GM04503 (cell line): ENCODE measurements around the gene SLC1A2.

ENCODE experiments used
- DNase-seq: peaks from one replicate; pipeline ENCODE4 v3.0.0-alpha.2; 2012; ENCODE audit warnings: low read depth

Gene SLC1A2

DNA sequence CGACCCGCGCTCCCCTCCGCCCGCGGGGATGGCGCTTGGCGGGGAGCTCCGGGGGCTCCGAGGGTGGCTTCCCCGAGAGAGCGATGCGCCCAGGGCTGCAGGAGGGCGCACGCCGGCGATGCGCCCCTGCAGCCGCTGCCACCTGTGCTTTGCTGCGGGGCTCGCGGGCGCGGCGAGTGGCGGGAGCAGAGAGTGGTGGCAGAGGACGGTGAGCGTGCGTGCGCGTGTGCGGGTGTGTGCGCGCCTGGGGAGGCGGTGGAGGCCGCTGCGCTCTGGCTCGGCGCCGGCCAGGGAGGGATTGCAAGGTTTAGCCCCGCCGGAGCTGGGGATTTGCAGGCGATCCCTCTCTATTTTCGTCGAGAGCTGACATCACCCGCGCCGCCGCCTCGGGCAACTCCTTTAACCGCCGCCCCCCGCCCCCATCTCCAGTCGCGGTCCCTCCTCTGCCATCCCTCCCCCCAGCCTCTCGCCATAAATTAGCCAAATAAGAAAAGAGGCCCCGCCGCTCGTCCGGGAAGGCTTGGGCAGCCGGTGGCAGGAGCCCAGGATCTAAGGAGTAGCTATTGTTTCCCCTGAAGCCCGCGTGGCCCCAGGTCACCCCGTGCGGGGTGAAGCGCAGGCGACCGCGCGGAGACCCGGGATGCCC is at the start of gene SLC1A2:
Gene SLC1A2, minus strand, starts transcription at position 375 of the 646 bp plus-strand sequence. CDS start 592 bp downstream, outside the sequence.
- DNase-seq = no peak

DNA sequence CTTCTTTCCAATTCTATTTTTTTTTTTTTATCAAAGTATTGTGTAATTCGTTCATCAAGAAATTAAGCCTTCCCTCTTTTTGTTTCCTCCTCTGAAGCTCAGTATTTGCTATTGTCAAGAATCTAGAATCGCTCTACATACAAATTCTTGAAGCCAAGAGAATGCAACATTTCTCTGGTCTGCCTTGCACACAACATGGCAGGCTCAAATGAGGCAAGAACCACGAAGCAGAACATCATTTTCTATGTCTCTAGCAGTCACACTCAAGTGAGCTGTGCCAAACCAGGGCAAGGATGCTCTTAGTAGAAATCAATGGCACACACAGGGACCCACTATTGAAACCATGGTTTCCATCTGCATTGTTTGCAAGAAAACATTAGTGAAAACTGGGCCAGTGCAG is 46.7 kb upstream of the SLC1A2 start:
- no peak for DNase-seq

DNA sequence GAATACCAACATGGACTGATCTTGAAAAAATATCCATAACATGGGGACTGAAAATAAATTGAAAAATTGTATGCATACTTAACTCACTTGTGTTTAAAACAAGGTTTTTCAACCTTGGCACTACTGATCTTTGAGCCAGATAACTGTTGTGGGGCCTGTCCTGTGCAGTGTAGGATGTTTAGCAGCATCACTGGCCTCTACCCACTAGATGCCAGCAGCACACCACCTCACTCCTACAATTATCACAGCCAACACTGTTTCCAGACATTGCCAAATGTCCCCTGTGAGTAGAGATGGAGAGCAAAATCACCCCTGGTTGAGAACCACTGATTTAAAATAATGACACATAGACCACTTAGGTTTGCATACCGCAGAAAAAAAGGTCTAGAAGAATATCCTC is 45.0 kb upstream of the SLC1A2 start:
- no peak for DNase-seq

DNA sequence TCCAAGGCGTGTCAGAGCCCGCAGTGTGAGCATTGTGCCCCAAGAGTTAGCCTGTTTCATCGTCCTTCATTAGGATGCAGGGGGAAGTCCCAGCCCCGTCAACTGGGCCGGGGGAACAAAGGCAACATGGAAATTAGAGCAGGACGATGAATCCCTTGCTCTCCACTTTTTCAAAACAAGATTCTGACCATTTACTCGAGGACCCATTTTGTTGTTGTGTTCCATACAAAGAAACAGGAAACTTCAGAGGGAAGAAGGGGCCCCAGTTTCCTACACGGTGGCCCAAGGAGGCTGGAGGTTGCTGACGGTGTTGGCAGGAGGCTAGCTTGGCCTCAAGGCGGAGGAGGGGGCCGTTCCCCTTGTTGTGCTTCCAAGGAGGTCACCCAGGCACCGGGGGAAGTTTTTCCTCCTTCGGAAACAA is 44.0 kb upstream of the SLC1A2 start:
- DNase-seq = no peak

DNA sequence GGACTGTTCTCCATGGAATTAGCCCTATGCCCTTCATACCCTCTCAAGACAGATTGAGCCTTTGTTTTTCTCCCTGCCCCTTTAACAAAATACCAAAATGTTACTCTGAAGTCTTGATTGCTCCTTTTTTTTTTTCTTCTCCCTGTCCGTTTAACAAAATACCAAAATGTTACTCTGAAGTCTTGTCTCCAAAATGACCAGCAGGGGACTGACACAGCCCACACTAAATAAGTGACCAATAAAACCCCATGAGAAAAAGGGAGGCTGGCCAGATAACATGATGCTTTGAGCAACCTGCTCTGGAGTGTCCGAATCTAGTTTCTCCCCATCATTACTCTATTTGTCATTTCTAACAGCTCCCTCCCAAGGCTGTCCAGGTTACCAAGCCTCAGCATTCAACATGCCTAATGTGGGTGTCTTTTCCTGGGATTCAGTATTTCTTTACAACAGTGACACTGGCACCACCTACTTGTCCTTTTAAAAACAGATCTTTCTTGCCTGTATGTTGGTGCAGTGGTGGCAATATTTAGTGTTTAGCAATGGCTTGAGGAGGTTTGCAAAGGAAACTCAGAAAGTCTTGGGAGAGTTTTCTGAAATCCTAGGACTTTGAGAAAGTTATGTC is 42.7 kb upstream of the SLC1A2 start:
- DNase-seq = no peak

DNA sequence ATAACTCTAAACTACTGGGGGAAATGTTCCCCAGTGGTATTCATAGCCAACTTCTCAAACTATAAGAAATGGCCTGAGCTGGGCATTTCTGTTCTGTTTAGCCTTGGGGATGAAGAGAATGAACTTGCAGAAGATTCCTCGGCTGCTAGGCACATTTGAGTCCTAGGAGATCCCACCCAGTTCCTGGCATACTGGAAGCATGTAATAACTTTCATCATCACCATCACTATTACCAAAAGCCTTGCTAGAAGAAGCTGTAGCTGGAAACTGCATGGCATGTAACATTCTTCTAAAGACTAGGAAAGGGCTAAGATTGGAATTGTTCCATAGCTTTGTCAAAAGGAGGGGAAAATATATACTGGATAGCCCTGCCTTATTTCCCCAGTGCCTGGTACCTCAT is 40.1 kb upstream of the SLC1A2 start:
- no peak for DNase-seq

DNA sequence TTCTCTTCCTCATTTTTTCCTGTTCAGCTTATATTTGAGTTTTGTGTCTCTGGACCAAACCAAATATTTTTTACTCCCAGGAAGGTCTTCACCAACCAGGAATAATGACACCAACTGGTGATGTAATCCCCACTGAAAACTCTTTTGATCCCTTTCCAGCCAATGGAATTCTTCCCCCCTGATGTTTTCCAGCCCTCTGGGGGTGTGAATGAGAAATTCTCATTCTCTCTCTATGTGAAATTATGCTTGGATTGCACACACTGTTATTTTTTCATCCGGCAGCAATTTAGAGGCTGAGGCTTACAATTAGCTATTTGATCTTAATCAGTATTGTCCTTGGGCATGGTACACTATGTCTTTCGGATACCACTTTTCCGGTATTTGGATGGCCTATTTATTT is 39.5 kb upstream of the SLC1A2 start:
- peak; percentile 4 for DNase-seq

DNA sequence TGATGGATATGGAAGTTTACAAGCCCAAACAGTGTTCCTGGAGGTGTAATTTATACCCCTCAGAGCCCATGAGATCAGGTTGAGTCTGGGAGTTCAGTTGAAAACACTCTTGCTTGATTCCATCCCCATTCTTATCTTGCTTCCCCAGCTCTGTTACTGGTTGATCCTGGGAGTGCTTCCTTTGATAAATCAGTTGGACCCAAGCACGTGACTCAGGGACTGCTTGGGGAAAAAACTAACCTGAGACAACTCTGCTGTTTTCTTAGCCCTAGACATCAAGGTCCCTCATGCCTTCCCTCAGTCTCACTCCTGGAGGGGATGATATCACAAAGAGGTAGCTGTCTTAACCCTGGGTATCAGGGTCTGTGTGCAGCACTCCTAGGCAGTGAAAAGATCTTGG is 35.0 kb upstream of the SLC1A2 start:
- no peak for DNase-seq

DNA sequence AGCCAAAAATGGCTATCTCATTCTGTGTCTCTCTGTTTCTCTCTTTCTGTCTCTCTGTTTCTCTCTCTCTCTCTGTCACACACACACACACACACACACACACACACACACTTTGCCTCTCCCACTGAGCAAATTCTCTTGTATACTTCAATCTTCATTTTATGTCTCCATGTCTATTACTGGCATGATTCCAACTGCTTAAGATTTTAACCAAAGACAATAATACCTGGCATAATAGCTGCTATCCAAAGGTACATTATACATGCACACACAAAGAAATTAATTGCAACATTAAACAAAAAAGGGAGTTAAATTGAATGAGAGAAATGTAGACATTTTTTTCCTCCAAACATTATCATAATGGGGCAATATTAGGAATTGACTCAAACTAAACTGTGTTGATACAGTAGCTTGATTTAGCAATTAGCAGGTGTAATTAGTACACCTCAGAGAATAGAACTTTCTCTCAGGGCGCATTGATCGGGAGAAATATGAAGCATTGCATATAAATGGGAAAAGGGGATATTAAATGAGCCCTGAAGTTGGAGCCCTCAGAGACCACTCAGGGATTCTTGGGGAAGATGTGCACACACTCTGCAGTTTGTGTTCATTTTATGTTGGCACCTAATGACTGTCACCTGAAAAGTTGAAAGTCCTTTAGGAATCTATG is 17.4 kb upstream of the SLC1A2 start:
- no peak for DNase-seq

DNA sequence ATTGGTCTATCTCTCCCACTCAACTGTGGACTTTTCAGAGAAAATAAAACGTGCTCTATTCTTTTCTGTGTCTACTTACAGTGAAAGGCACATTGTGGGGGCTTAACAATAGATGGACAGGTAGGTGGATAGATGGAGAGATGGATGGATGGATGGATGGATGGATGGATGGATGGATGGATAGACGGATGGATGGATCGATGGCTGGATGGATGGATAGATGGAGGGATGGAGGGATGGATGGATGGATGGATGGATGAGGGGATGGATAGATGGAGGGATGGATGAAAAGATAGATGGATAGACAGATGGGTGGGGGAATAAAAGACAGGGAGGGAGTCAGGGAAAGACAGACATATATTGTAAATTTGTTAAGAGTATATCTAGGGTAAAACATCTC is 14.2 kb upstream of the SLC1A2 start:
- DNase-seq = no peak

DNA sequence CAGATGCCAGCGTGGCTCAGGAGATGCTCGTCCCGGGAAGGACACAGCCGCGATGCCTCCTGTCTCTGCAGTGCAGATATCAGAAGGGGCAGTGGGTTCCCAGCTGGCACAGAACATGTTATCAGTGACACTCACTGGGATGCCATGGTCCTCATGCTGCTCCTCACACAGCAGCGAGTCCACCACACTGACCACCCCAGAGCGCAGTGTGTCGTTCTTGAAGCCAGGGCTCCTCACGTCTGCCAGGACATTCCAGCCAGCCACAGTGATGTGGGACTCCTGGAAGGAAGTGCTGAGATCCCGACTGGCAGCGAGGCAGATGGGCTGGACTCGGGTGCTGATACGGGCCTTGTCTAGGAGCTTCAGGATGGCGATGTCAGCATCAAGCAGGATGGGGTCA is 13.1 kb upstream of the SLC1A2 start:
- no peak for DNase-seq

DNA sequence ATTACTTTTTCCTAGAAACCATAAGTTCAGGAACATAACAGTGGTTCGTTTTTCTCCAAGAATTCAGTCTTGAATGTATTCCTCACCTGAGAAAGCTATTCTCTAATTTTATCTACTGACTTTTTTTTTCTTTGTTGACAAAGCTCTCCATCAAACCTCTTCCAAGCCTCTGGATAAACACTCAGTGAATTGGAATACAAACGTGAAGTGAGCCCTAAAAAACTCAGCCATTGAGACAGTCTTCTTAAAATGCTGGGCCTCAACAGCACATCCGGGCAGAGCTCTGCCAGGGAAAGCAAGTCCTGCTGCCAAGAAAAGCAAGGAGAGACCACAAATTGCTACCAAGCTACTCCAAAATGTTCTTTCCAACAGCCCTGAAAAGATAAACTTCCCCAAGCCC is 7.7 kb upstream of the SLC1A2 start:
- DNase-seq = peak; percentile 65

DNA sequence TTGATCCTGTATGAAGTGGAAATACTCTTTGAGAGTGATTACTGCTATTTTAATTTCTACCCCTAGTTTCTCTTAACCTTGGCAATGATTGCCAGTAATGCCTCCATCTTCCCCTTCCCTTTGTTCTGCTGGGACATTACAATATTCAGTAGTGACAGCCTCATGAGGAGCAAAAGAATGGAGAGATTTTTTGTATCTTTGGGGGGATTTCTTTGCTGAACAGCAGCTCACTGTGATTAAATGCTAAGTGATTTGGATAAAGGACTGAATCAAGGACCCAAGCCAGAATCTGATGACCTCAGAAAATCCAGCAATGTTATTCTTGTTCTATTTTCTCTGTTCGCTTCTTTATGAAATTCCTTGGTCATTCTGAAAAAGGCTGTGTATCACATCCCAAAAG is 7.0 kb upstream of the SLC1A2 start:
- no peak for DNase-seq

DNA sequence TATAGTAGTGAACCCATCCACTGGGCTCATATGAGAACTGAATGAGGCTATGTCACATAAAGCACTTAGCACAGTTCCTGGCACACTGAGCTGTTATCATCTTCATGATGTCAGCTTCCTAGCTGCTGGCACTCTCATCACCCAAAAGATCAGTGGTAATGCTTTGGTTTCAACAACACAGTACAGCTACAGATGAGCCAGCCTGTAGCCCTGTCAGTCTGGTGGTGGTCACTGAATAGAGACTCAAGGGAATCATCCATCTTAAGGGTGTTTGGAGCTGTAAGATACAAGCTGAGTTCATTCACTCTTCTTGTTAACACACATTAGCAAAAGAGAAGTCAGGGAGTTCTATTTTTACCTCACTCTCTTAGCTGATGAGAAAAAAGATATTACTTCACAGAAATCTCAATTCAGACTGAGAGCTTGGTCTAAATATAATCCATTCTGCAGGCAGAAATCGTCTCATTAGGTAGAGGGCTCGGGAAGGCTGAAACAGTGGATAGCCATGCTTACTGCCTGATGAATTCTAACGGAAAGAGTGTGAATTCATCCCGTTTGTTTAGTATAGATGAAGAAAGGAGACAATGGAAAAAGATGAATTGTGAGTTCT is 6.3 kb upstream of the SLC1A2 start:
- no peak for DNase-seq

DNA sequence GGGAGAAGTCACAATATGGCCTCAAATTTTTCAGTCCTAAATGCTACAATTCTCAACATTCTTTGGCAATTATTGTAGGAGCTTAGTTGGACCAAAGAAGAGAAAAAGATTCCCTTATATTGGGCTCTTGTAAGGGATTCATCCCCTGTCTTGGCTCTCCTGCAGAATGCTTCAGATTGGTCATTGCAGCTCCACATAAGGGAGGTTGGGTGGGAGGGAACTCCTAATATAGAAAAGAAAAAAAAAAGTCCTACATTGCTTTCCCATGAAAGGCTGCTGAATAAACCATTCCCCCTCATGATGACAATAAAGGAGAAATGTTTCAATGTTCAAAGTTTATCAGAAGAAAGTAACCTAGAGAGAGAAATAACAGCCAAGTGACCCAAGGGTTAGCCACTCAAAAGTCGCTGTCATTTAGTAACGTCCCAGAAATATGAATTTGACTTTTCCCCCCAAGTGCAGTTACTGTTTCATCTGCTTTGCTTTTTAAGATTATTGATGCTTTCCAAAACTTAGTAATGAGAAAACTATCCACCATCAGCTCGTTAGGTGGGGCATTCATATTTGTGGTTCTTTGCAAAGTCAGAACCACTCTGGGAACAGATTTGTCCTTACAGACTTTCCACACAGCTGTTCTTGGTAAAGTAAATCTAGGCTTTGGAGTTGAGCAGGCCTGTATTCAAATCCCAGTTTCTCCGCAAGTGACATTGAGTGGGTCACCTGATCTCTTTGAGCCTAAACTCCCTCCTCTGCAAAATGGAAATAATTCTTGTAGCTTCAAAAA is 5.0 kb upstream of the SLC1A2 start:
- DNase-seq = peak; percentile 69

DNA sequence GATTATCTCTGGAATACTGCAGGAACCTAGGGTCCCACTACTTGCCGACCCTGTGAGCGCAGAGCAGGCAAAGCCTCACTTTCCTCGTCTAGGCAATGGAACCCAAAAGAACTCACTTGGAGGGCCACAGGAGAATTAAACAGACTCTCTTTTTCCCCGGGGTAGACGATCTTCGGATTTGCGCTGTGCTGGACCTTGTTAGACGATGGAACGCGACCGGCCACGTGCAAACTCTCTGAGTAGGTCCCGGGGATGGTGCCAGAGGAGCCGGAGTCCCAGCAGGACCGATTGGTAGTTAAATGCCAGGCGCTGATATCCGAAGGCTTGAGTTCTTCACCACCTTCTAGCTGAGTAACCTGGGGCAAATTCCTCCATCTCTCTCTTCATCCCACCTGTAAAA is 1.0 kb upstream of the SLC1A2 start:
- DNase-seq = no peak

DNA sequence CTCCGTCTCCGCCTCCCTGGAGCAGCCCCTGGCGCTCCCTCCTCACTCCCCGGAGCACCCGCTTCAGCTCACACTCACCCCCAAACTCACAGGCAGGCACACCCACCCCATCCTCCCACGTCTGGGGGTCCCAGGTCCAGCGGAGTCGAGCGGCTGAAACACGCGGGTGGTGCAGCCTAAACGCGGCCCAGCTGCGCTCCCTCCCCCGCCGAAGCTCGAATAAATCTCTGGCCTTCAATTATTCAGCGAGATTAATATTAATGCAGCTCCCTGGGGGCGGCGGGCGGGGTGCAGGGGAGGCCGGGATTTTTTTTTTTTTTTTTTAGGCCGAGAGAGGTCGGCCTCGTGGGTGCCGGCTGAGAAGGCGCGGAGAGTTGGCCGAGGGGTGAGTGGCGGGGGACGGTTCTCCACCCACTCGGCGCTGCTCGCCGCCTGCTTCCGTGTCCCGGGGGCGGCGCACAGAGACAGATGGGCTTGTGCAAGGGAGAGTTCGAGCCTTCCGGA is 524 bp upstream of the SLC1A2 start:
- no peak for DNase-seq

DNA sequence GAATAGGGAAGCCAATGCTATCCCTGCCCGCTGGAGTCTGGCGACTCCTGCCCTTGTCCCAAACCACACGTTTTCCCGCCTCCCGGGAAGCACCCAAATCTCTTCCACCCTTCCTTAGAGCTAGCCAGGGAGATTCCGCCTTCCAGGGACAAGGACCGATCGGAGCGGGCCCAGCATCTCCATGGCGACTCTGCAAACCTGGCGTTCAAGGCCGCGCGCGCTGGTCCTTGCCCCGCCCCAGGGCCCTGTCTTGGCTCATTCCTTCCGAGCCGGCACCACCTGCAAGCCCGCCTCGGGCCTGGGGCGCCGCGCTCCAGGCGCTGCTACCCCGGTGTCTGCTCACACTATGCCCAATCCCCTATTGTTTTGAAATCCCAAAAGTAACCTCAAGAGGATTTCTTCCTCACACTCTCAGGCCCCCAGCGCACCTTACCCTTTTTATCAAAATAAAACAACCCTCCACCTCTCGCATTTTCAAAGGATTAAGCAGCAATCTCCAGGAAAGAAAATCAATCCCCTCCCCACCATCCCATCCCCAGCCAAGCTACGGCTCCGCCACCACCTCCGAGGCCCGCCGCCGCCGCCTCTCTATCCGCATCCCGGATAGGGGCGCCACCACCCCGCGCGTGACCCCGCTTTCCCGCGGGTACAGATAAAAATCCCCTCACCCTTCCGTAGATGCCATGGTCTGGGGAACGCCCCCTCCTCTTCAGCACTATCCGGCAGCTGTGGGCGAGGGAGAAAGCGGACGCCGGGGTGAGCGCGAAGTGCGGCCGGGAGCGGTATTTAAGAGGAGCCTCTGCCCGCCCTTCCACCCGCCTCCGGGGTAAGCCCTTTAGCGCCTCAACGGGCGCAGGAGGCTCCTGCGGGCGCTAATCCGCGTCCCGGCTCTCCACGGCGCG is 825 bp downstream of the SLC1A2 start:
- no peak for DNase-seq

DNA sequence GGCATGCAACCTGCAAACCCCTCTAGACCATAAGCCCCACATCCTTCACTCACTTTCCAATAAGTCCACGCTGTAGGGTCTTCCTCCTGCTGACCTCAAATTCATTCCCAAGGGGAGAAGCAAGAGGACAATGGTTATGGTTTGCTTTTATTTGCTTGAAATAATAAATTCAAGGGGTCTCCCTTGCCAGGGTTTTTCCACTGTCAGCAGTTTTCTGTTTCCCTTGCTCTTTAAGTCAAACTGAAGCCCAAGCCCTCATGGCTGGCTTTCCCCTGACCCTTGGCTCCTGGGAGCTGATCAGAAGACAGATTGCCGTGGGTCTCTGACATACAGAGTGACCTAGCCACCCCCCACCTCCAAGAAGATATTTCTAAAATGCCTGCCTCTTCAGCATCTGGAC is 3.9 kb downstream of the SLC1A2 start:
- no peak for DNase-seq

DNA sequence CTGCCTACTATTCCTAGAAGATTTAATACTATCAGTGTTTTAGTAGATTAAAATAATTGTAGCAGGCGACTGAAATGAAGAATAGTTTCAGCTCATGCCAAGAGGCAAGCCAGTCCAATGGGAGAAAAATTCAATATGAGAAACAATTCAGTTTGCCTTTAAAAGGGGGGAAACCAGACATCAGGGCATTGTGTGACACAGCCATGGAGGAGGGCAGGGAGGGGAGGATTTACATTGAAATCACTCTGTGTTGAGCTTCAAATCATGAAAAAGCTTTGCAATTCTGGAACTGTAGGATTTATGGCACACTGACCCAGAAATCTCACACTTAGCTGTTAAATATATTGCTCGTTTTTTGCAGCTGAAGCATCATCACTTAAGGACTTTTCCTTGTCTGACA is 4.6 kb downstream of the SLC1A2 start:
- DNase-seq = no peak

DNA sequence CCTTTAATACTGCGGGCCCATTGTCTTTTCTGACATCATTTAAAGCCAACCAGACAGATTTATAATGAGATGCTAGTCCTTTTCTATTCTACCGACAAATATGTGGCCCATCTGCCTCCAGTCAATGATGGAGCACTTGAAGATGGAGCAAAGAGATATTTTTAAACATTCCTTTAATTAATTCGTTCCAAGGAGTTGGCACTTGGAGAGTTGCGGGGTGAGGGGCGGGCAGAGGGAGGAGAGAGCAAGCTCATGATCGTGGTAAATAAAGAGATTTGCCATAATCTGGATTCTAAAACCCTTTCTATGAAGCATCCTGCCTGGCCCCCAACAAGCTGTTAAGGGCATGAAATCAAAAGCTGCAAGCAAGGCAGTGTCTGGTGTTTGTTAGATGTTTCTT is 5.0 kb downstream of the SLC1A2 start:
- DNase-seq = no peak
